Spleen (tissue), 7 donors: ENCODE data around the gene TBR1.
A peak's percentile ranks its signal among the peaks of the same experiment; 100 is the strongest.

Source experiments
- CTCF ChIP-seq, 11 experiments: fragments of 200-600 bp in 7 of 11; fragments of 450-650 bp in 4 of 11; sonication (generic) in 4 of 11; IDR thresholded peaks in 8 of 11; conservative IDR thresholded peaks in 3 of 11; 1 replicate in 7 of 11; 2 replicates in 4 of 11; pipeline versions ENCODE4 v1.4.0 to v1.8.0; 2016 to 2021; ENCODE audit warnings: antibody characterized with exemption in 11 of 11, inconsistent platforms in 4 of 11, mild to moderate bottlenecking in 1 of 11
- POLR2A ChIP-seq, 3 donors: fragments of 450-650 bp; IDR thresholded peaks; one replicate each; pipeline ENCODE4 v1.5.1; 2017; ENCODE audit warnings: antibody characterized with exemption in 3 of 3, mild to moderate bottlenecking in 1 of 3
- donor health status: DM: no; HTN: no; CAD: no; lungs with moderate emphysema.
- donor health status: DM: no; HTN: no; CAD: no.
- donor health status: DM: no; HTN: no; CAD: no.

GRCh38 chr2:161426455-161426921 lies 10.4 kb downstream of the TBR1 start:
- TF ChIP-seq POLR2A (IDR thresholded peaks at IDR 0.05) (no peak), CTCF (IDR thresholded peaks at IDR 0.05 in 8 of 11, conservative IDR thresholded peaks at IDR 0.05 in 3 of 11) (peak in 1 of 11 experiments; percentile 24)
